SK-N-MC (cell line): ENCODE measurements around the gene PERM1.

Experiments used
- DNase-seq: peaks from one replicate; pipeline ENCODE4 v3.0.0-alpha.2; 2011; ENCODE audit warnings: low read depth, low spot score
- H3K27ac ChIP-seq: fragments of 200-600 bp; sonication (generic); 2 replicates; pipeline ENCODE4 v1.5.1; 2016; ENCODE audit warnings: mixed run types
- H3K36me3 ChIP-seq: fragments of 200-600 bp; sonication (generic); 2 replicates; pipeline ENCODE4 v1.6.1; 2017; ENCODE audit warnings: antibody characterized with exemption, low read length, mixed read lengths; ENCODE audit not compliant: insufficient read depth
- H3K4me3 ChIP-seq: fragments of 200-600 bp; sonication (generic); 2 replicates; pipeline ENCODE4 v1.5.1; 2016
- H3K9ac ChIP-seq: fragments of 200-600 bp; sonication (generic); 2 replicates; pipeline ENCODE4 v1.8.0; 2017; ENCODE audit warnings: mixed run types, mixed read lengths; ENCODE audit not compliant: insufficient read length
- H3K9me3 ChIP-seq: fragments of 200-600 bp; sonication (generic); 2 replicates; pipeline ENCODE4 v1.6.1; 2017; ENCODE audit warnings: low read depth, mild to moderate bottlenecking, antibody characterized with exemption, low read length, moderate library complexity, mixed read lengths
- EZH2 ChIP-seq: fragments of 200-600 bp; sonication (generic); IDR thresholded peaks from one replicate; pipeline ENCODE4 v1.6.1; 2017; ENCODE audit warnings: antibody characterized with exemption
- FOXP2 ChIP-seq: optimal IDR thresholded peaks from 2 replicates; pipeline ENCODE3; 2011; ENCODE audit warnings: mild to moderate bottlenecking, moderate library complexity; ENCODE audit not compliant: insufficient read depth; ENCODE audit errors: extremely low read length, control extremely low read depth
- POLR2AphosphoS5 ChIP-seq: IDR thresholded peaks from 2 replicates; pipeline ENCODE4 v1.6.1; 2012; ENCODE audit warnings: mild to moderate bottlenecking, low read depth, low read length, borderline replicate concordance

The PERM1 gene

GRCh38 chr1:937521-937920, 44.4 kb downstream of the PERM1 start:
- no peaks in the 10 kb centered on the region for H3K9me3 ChIP-seq
- H3K4me3 ChIP-seq = no peak overlapping the region
- no peak for DNase-seq
- TF ChIP-seq EZH2 = no peak
- TF ChIP-seq POLR2AphosphoS5 = peak; percentile 15; the same call in 1 of the 2 replicates
- no peak for TF ChIP-seq FOXP2
- H3K9ac ChIP-seq = no peak overlapping the region
- H3K36me3 ChIP-seq = no peaks in the 10 kb centered on the region; the same call in 1 of the 2 replicates
- H3K27ac ChIP-seq = peak overlapping the region; percentile 35; the same call in 1 of the 2 replicates

GRCh38 chr1:936348-937264, 45.3 kb downstream of the PERM1 start:
- H3K9ac ChIP-seq = no peak overlapping the region
- no peaks in the 10 kb centered on the region for H3K9me3 ChIP-seq
- no peaks in the 10 kb centered on the region; the same call in 1 of the 2 replicates for H3K36me3 ChIP-seq
- TF ChIP-seq FOXP2 = no peak
- TF ChIP-seq POLR2AphosphoS5 = 0 out of 2 replicates have a peak, but pooled peaks have one; percentile 2
- no peak for TF ChIP-seq EZH2
- peak overlapping the region; percentile 66 for H3K4me3 ChIP-seq
- peak overlapping the region; percentile 76 for H3K27ac ChIP-seq
- DNase-seq = no peak

DNA sequence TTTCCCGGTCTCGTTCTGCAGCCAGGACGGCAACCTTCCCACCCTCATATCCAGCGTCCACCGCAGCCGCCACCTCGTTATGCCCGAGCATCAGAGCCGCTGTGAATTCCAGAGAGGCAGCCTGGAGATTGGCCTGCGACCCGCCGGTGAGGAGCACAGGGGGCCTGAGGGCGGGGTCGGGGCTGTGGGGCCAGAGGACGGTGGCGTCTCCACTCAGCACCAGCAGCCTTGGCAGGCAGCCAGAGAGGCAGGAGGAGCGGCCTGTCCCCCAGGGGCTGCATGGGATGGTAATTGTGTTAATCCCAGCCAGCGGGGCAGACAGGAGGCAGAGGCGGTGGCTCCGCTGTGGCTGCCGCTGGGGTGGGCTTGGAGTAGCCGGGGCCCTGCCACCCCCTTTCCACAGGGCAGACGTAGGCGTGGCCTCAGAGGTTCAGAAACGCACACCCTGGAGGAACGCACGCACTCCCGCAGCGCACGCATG, 46.1 kb downstream of the PERM1 start:
- no peak for DNase-seq
- H3K4me3 ChIP-seq = peak overlapping the region; percentile 66
- H3K27ac ChIP-seq = peak overlapping the region; percentile 76
- no peaks in the 10 kb centered on the region for H3K9me3 ChIP-seq
- H3K36me3 ChIP-seq = peaks cover under 1% of the 10 kb centered on the region; the same call in 1 of the 2 replicates
- no peak overlapping the region for H3K9ac ChIP-seq
- no peak for TF ChIP-seq FOXP2
- TF ChIP-seq EZH2 = no peak
- peak; percentile 66 for TF ChIP-seq POLR2AphosphoS5

DNA sequence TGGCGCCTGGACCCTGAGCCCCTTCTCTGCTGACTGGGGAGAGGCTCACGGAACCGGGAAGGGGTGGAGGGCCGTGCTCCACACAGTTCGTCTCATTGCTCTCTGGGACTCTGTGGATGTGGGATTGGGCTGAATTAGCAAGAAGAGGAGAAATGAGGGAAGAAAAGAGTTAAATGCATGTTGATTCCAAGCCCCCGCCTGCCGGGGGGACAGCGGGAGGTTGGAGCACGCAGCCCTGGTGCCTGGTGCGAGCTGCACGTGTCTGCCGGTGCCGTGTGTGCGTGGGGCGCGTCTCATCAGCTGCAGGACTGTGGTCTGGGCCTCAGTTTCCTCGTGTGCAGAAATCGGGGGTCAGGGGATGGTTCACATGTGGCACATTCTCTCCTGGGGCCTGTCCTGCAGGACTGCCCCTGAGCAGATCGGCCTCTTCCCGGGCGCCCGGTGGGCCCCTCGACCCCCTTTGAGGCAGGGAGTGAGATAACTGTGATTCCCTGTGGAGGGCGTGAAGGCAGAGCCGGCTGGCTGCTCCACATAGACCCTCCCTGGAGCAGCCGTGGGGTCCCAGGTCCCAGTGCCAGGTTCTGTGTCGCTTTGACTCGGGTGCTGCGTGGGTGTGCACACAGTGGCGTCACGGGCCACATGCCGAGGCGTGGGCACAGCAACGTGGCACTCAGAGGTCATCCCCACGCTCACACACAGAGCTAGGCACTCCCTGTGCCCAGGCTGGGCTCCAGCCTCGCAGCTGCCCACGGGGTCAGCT, 46.7 kb downstream of the PERM1 start:
- peak overlapping the region; percentile 66 for H3K4me3 ChIP-seq
- H3K27ac ChIP-seq = peak overlapping the region; percentile 76
- H3K36me3 ChIP-seq = peaks cover 6% of the 10 kb centered on the region; the same call in 1 of the 2 replicates
- no peak; the same call in 1 of the 2 replicates for TF ChIP-seq POLR2AphosphoS5
- no peak for TF ChIP-seq FOXP2
- TF ChIP-seq EZH2 = no peak
- DNase-seq = no peak
- no peaks in the 10 kb centered on the region for H3K9me3 ChIP-seq
- H3K9ac ChIP-seq = no peak overlapping the region

GRCh38 chr1:933603-933940, 48.3 kb downstream of the PERM1 start:
- Histone ChIP-seq H3K9me3 (no peaks in the 10 kb centered on the region), H3K36me3 (peaks cover 9% of the 10 kb centered on the region; the same call in 1 of the 2 replicates), H3K27ac (peak overlapping the region; percentile 38; the same call in 1 of the 2 replicates), H3K4me3 (peak overlapping the region; percentile 28; the same call in 1 of the 2 replicates), H3K9ac (no peak overlapping the region)
- DNase-seq = no peak
- TF ChIP-seq FOXP2 (no peak), EZH2 (no peak), POLR2AphosphoS5 (no peak)

- H3K4me3 ChIP-seq = peak overlapping the region; percentile 28; the same call in 1 of the 2 replicates
- no peak overlapping the region for H3K9ac ChIP-seq
- H3K36me3 ChIP-seq = peaks cover 9% of the 10 kb centered on the region; the same call in 1 of the 2 replicates
- DNase-seq = no peak
- H3K9me3 ChIP-seq = no peaks in the 10 kb centered on the region
- TF ChIP-seq EZH2 (no peak), FOXP2 (no peak), POLR2AphosphoS5 (no peak; the same call in 1 of the 2 replicates)
- peak overlapping the region; percentile 58; the same call in 1 of the 2 replicates for H3K27ac ChIP-seq
Observed at GRCh38 chr1:932776-933602, 48.9 kb downstream of the PERM1 start.

GRCh38 chr1:932173-932510, 49.8 kb downstream of the PERM1 start:
- H3K4me3 ChIP-seq = no peak overlapping the region
- DNase-seq = no peak
- H3K9ac ChIP-seq = no peak overlapping the region
- H3K36me3 ChIP-seq = peaks cover 9% of the 10 kb centered on the region; the same call in 1 of the 2 replicates
- peak overlapping the region; percentile 58 for H3K27ac ChIP-seq
- TF ChIP-seq FOXP2 (no peak), POLR2AphosphoS5 (peak; percentile 9; the same call in 1 of the 2 replicates)
- no peaks in the 10 kb centered on the region for H3K9me3 ChIP-seq
